LNCaP clone FGC (cell line): Measurements from ENCODE around the gene CNTN6.

ENCODE experiments used
- DNase-seq: peaks from one replicate; pipeline ENCODE4 v3.0.0-alpha.2; 2011; ENCODE audit warnings: low read depth
- H3K4me3 ChIP-seq: 2 replicates; pipeline ENCODE4 v1.5.1; 2011; ENCODE audit warnings: mild to moderate bottlenecking, low read depth, low read length, control low read depth
- CTCF ChIP-seq: IDR thresholded peaks from 2 replicates; pipeline ENCODE4 v1.5.1; 2012; ENCODE audit warnings: mild to moderate bottlenecking; ENCODE audit not compliant: control insufficient read depth, insufficient read depth; ENCODE audit errors: extremely low read depth

CNTN6 gene

GRCh38 chr3:1103525-1103924 is 10.7 kb downstream of the CNTN6 start:
- H3K4me3 ChIP-seq: no peak overlapping the region

GRCh38 chr3:1117843-1118473 is 25.1 kb downstream of the CNTN6 start:
- no peak for TF ChIP-seq CTCF
- H3K4me3 ChIP-seq: no peak overlapping the region
- no peak for DNase-seq

More at GRCh38 chr3:1103525-1103924, 10.7 kb downstream of the CNTN6 start:
- TF ChIP-seq CTCF: no peak
- no peak for DNase-seq

- H3K4me3 ChIP-seq: no peak overlapping the region
- no peak for DNase-seq
- no peak for TF ChIP-seq CTCF
Observed at GRCh38 chr3:1131166-1131565, 38.3 kb downstream of the CNTN6 start.

GRCh38 chr3:1135194-1135593 is 42.4 kb downstream of the CNTN6 start:
- no peak overlapping the region for H3K4me3 ChIP-seq
- TF ChIP-seq CTCF: no peak
- DNase-seq: no peak

GRCh38 chr3:1138036-1138435 is 45.2 kb downstream of the CNTN6 start:
- no peak for TF ChIP-seq CTCF
- no peak for DNase-seq

GRCh38 chr3:1139071-1139470 is 46.2 kb downstream of the CNTN6 start:
- no peak for TF ChIP-seq CTCF
- no peak overlapping the region for H3K4me3 ChIP-seq
- no peak for DNase-seq

More at GRCh38 chr3:1138036-1138435, 45.2 kb downstream of the CNTN6 start:
- H3K4me3 ChIP-seq: no peak overlapping the region

GRCh38 chr3:1147326-1147725 is 54.5 kb downstream of the CNTN6 start:
- no peak for DNase-seq
- no peak overlapping the region for H3K4me3 ChIP-seq
- no peak for TF ChIP-seq CTCF
